Measurements from ENCODE around the gene GUCD1. TPM values are rescaled to one million over a fixed set of nuclear protein-coding genes. Genes with fewer than 3 reads are reported as not detected.

The GUCD1 gene
- total RNA-seq, 3 donors from 2014 or later (not counting 1 experiment from before 2014, with no cell fraction given), result 76.9 to 102 (median 94.9) TPM

DNA sequence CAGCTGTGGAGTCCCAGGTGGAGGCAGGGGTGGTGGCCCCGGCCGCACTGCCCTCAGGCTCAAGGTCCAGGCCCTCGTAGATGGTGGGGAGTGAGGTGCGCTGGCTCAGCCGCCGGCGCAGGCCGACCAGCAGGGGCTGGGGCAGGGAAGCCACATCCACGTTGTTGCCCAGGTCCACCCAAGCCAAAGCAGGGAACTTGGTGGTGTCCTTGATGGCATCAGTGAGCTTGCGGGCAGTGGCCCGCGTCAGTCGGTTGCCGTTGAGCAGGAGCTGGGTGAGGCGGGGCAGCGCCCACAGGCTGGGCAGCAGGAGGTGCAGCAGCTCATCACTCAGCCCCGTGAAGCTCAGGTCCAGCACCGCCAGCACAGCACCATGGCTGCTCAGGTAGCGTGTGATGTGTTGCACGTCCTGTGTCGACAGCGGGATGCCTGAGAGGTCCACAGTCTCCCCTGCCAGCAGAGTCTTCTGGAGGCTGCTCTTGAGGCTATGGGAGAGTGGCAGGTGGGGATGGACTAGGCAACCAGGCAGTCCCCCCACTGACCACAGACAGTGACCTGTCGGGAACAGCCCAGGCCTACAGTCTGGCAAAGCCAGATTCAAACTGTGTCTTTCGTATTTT, 31.1 kb upstream of the GUCD1 start:
- Mint-ChIP-seq H3K4me1 (no peaks in the 10 kb centered on the region), H3K27ac (no peak overlapping the region), H3K27me3 (ENCODE audit: low read depth in 2 of 2) (peaks cover 0 to 2% of the 10 kb centered on the region in 2 donors), H3K9me3 (no peaks in the 10 kb centered on the region), H3K4me3 (no peak overlapping the region), H3K36me3 (no peaks in the 10 kb centered on the region)
- H3K27me3 ChIP-seq (ENCODE audit: control insufficient read depth, insufficient read depth, low read length), result no peaks in the 10 kb centered on the region
- no peak overlapping the region for H3K27ac ChIP-seq (ENCODE audit: low read length)
- peaks cover 2% of the 10 kb centered on the region for H3K36me3 ChIP-seq (ENCODE audit: control insufficient read depth, insufficient read depth, low read length)
- DNase-seq, result no peak
- intact Hi-C loops (cut with micrococcal nuclease), result no loop called here
- TF ChIP-seq, protein P1, sequence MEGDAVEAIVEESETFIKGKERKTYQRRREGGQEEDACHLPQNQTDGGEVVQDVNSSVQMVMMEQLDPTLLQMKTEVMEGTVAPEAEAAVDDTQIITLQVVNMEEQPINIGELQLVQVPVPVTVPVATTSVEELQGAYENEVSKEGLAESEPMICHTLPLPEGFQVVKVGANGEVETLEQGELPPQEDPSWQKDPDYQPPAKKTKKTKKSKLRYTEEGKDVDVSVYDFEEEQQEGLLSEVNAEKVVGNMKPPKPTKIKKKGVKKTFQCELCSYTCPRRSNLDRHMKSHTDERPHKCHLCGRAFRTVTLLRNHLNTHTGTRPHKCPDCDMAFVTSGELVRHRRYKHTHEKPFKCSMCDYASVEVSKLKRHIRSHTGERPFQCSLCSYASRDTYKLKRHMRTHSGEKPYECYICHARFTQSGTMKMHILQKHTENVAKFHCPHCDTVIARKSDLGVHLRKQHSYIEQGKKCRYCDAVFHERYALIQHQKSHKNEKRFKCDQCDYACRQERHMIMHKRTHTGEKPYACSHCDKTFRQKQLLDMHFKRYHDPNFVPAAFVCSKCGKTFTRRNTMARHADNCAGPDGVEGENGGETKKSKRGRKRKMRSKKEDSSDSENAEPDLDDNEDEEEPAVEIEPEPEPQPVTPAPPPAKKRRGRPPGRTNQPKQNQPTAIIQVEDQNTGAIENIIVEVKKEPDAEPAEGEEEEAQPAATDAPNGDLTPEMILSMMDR (IDR thresholded peaks at IDR 0.05), result no peak
- no peaks in the 10 kb centered on the region for H3K4me1 ChIP-seq (ENCODE audit: control insufficient read depth, insufficient read depth, low read length)
- WGBS (ENCODE audit: insufficient coverage), result 95% methylated on average over 24 of the region's 24 CpGs
- H3K4me3 ChIP-seq (ENCODE audit: low read length), result no peak overlapping the region
- H3K9me3 ChIP-seq (ENCODE audit: control insufficient read depth, insufficient read depth, low read length), result no peaks in the 10 kb centered on the region
- ATAC-seq, result no peak

DNA sequence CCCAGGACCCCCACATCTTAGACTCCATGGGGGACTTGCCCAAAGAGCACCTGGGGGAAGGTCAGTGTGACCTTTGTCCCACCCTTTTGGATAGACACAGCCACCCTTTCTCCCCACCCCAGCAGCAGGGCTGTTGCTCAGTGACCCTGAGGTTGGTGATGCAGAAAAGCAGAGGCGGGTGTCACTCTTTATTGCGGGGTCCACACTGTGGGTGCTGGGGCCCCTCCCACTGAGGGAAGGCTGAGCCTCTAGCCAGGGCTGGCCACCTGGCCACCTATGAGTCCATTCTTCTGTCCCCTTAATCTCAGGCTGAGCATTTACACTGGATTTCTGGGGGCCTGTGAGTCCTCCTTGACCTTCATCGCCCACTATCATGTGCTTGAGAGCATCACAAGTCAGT, 30.5 kb upstream of the GUCD1 start:
- H3K27me3 Mint-ChIP-seq (ENCODE audit: low read depth in 2 of 2), result no peaks in the 10 kb centered on the region
- peaks cover 2% of the 10 kb centered on the region for H3K36me3 ChIP-seq (ENCODE audit: control insufficient read depth, insufficient read depth, low read length)
- H3K4me1 ChIP-seq (ENCODE audit: control insufficient read depth, insufficient read depth, low read length), result no peaks in the 10 kb centered on the region
- no peak for ATAC-seq
- H3K27ac Mint-ChIP-seq, result no peak overlapping the region
- DNase-seq, result no peak
- no peaks in the 10 kb centered on the region for H3K9me3 Mint-ChIP-seq
- no peaks in the 10 kb centered on the region for H3K4me1 Mint-ChIP-seq
- no peak overlapping the region for H3K27ac ChIP-seq (ENCODE audit: low read length)
- H3K9me3 ChIP-seq (ENCODE audit: control insufficient read depth, insufficient read depth, low read length), result no peaks in the 10 kb centered on the region
- TF ChIP-seq, protein P1 (IDR thresholded peaks at IDR 0.05), result no peak
- no peak overlapping the region for H3K4me3 ChIP-seq (ENCODE audit: low read length)
- WGBS (ENCODE audit: insufficient coverage), result 83% methylated on average over 3 of the region's 3 CpGs
- no peak overlapping the region for H3K4me3 Mint-ChIP-seq
- H3K36me3 Mint-ChIP-seq, result no peaks in the 10 kb centered on the region
- H3K27me3 ChIP-seq (ENCODE audit: control insufficient read depth, insufficient read depth, low read length), result no peaks in the 10 kb centered on the region
- intact Hi-C loops (cut with micrococcal nuclease), result no loop called here

DNA sequence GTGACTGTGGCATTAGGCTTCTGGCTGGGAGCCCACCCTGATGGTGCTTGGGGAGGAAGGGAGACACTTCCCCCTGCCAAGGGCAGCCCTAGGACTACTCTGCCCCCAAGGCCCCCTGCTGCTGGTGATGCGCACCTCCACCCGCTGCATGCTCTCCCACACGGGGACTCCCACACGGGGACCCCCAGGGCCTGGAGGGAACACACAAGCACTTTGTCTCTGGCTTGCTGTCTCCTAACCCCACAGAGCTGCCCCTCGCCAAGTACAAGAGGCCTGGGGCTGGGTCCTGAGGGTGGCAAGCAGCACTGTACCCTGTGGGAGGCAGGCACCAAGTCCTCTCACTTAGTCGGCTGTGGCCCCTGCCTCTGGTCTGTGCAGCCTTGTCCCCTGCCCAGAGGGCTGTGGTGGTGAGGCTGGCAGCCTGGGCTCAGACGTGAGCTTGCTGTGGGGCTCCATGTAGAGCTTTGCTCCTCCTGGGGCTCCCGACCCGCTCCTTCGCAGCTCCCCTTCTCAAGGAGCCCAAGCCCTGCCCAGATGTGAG, 30.0 kb upstream of the GUCD1 start:
- Mint-ChIP-seq H3K27ac (no peak overlapping the region), H3K4me3 (no peak overlapping the region), H3K36me3 (no peaks in the 10 kb centered on the region), H3K9me3 (no peaks in the 10 kb centered on the region), H3K27me3 (ENCODE audit: low read depth in 2 of 2) (no peaks in the 10 kb centered on the region), H3K4me1 (no peaks in the 10 kb centered on the region)
- no peaks in the 10 kb centered on the region for H3K27me3 ChIP-seq (ENCODE audit: control insufficient read depth, insufficient read depth, low read length)
- H3K27ac ChIP-seq (ENCODE audit: low read length), result no peak overlapping the region
- intact Hi-C loops (cut with micrococcal nuclease), result no loop called here
- TF ChIP-seq, protein P1 (IDR thresholded peaks at IDR 0.05), result no peak
- no peak overlapping the region for H3K4me3 ChIP-seq (ENCODE audit: low read length)
- DNase-seq (no peak), ATAC-seq (no peak)
- no peaks in the 10 kb centered on the region for H3K9me3 ChIP-seq (ENCODE audit: control insufficient read depth, insufficient read depth, low read length)
- WGBS (ENCODE audit: insufficient coverage), result 92% methylated on average over 10 of the region's 10 CpGs
- H3K4me1 ChIP-seq (ENCODE audit: control insufficient read depth, insufficient read depth, low read length), result no peaks in the 10 kb centered on the region
- peaks cover 2% of the 10 kb centered on the region for H3K36me3 ChIP-seq (ENCODE audit: control insufficient read depth, insufficient read depth, low read length)

Measured in natural killer cell (primary cell).